Dendritic cell treated with granulocyte-macrophage colony-stimulating factor and Interleukin-4, amounts not matched to agents 40 ng/mL and 50 ng/mL, for 4 days (primary cell): ENCODE results near the gene PMEL.

ENCODE experiments used
- H3K27ac Mint-ChIP-seq: one replicate; pipeline ENCODE4 v1.8.0; 2022; ENCODE audit warnings: mild to moderate bottlenecking, mixed read lengths
- H3K27me3 Mint-ChIP-seq: one replicate; pipeline ENCODE4 v1.8.0; 2022; ENCODE audit warnings: mild to moderate bottlenecking, mixed read lengths
- H3K36me3 Mint-ChIP-seq: one replicate; pipeline ENCODE4 v1.8.0; 2022; ENCODE audit warnings: low read depth, mixed read lengths
- H3K4me1 Mint-ChIP-seq: one replicate; pipeline ENCODE4 v1.8.0; 2022; ENCODE audit warnings: low read depth, mixed read lengths
- H3K4me3 Mint-ChIP-seq: one replicate; pipeline ENCODE4 v1.8.0; 2022; ENCODE audit warnings: mild to moderate bottlenecking, moderate library complexity, mixed read lengths
- H3K9me3 Mint-ChIP-seq: one replicate; pipeline ENCODE4 v1.8.0; 2022; ENCODE audit warnings: mixed read lengths
- intact Hi-C: fragments of 100-400 bp; cut with micrococcal nuclease; formaldehyde crosslinking; loops from one replicate; pipeline ENCODE4 v1.15.0; 2022

PMEL gene

DNA sequence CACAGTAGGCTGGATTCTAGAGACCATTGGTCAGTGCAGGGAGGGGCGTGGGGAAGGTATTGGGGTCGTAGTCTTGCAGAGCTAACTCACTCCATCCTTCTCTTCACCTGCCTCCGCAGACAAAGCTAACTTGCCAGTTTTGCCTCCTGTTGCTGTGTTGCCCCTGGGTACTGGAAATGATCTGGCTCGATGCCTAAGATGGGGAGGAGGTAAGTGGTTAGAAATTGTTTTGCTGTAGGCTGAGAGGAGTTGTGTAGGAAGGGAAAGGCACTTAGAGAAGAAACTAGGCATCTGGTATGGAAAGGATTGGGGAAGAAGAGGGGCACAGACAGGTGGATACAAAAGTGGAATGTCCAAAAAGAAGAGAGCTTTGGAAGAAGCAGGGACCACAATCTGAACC, 23.8 kb downstream of the PMEL start:
- Mint-ChIP-seq H3K27me3 (no peaks in the 10 kb centered on the region), H3K36me3 (peaks cover 96% of the 10 kb centered on the region), H3K4me1 (peaks cover 12% of the 10 kb centered on the region), H3K9me3 (no peaks in the 10 kb centered on the region), H3K4me3 (no peak overlapping the region), H3K27ac (no peak overlapping the region)
- intact Hi-C loops, result loop anchor here (5.0 kb wide), 1 partner anchor 125 kb away; the partner anchor contains the start of genes ORMDL2 and SARNP

GRCh38 chr12:55940065-55940732, 25.6 kb downstream of the PMEL start:
- peaks cover 95% of the 10 kb centered on the region for H3K36me3 Mint-ChIP-seq
- H3K27ac Mint-ChIP-seq, result no peak overlapping the region
- no peak overlapping the region for H3K4me3 Mint-ChIP-seq
- intact Hi-C loops, result loop anchor here (2.0 to 5.0 kb wide), 2 partner anchors 13 to 123 kb away; partner anchors contain the start of genes ORMDL2, PYM1 and SARNP
- H3K9me3 Mint-ChIP-seq, result no peaks in the 10 kb centered on the region
- H3K4me1 Mint-ChIP-seq, result peaks cover 19% of the 10 kb centered on the region
- no peaks in the 10 kb centered on the region for H3K27me3 Mint-ChIP-seq

DNA sequence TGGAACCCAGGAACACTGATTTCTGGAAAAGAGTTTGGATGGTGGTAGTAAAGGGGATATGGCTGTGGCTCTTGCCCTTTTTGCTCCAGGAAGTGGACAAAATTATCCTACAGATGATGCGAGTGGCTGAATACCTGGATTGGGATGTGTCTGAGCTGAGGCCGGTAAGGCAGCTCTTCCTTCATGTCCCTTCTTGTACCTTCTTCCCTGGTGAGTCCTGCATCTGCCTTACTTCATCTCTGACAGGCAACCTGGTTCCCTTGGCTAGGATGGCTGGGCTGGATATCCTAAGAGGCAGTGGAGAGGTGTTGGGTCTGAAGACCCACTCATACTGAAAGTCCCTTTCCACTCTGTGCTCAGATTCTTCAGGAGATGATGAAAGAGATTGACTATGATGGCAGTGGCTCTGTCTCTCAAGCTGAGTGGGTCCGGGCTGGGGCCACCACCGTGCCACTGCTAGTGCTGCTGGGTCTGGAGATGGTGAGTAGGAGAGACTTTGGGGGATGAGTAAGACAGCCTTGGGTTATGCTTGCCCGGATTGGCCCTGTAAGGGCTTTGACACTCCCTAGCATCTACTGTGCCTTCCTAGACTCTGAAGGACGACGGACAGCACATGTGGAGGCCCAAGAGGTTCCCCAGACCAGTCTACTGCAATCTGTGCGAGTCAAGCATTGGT, 26.9 kb downstream of the PMEL start:
- Mint-ChIP-seq H3K9me3 (no peaks in the 10 kb centered on the region), H3K4me1 (peaks cover 30% of the 10 kb centered on the region), H3K27me3 (no peaks in the 10 kb centered on the region), H3K4me3 (no peak overlapping the region), H3K27ac (no peak overlapping the region), H3K36me3 (peaks cover 83% of the 10 kb centered on the region)
- intact Hi-C loops, result loop anchor here (2.0 kb wide), 1 partner anchor 200 kb away; no protein-coding TSS in a partner anchor

- Mint-ChIP-seq H3K27me3 (no peaks in the 10 kb centered on the region), H3K4me3 (no peak overlapping the region), H3K27ac (no peak overlapping the region), H3K4me1 (peaks cover 38% of the 10 kb centered on the region), H3K9me3 (no peaks in the 10 kb centered on the region), H3K36me3 (peaks cover 73% of the 10 kb centered on the region)
- intact Hi-C loops, result loop anchor here (2.0 kb wide), 1 partner anchor 199 kb away; no protein-coding TSS in a partner anchor
These were observed 27.9 kb downstream of the PMEL start for GRCh38 chr12:55937981-55938380.

DNA sequence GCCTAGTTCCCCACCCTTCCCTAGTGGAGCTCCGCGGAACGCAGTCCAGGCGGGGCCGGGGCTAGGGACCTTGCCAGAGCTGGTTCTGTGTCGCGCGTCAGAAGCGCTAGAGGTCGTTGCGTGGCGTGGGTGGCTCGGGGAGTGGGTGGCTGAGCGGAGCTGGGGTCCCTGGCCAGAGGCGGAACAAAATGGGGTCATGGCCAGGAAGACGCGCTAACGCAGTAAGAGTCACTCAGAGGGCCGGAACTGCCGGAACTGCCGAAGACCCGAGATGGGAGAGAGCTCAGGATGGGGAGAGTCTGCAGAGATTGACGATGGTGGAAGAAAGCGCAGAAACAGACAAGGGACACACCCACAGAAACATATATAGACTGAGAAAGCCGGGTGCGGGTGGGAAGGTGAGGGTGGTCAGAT, 30.1 kb downstream of the PMEL start:
- H3K36me3 Mint-ChIP-seq, result peaks cover 57% of the 10 kb centered on the region

GRCh38 chr12:55934773-55935172, 31.1 kb downstream of the PMEL start:
- no peak overlapping the region for H3K4me3 Mint-ChIP-seq
- peaks cover 53% of the 10 kb centered on the region for H3K4me1 Mint-ChIP-seq
- no peaks in the 10 kb centered on the region for H3K9me3 Mint-ChIP-seq
- H3K27ac Mint-ChIP-seq, result peak overlapping the region; percentile 38
- intact Hi-C loops, result no loop called here
- H3K27me3 Mint-ChIP-seq, result no peaks in the 10 kb centered on the region
- H3K36me3 Mint-ChIP-seq, result peaks cover 50% of the 10 kb centered on the region

More for the DNA sequence above, 30.1 kb downstream of the PMEL start:
- H3K27me3 Mint-ChIP-seq, result no peaks in the 10 kb centered on the region
- intact Hi-C loops, result no loop called here
- H3K4me1 Mint-ChIP-seq, result peaks cover 53% of the 10 kb centered on the region
- H3K9me3 Mint-ChIP-seq, result no peaks in the 10 kb centered on the region
- H3K4me3 Mint-ChIP-seq, result no peak overlapping the region
- H3K27ac Mint-ChIP-seq, result peak overlapping the region; percentile 7

- intact Hi-C loops, result no loop called here
- Mint-ChIP-seq H3K27me3 (no peaks in the 10 kb centered on the region), H3K4me1 (peaks cover 59% of the 10 kb centered on the region), H3K4me3 (no peak overlapping the region), H3K27ac (peak overlapping the region; percentile 88), H3K9me3 (no peaks in the 10 kb centered on the region), H3K36me3 (peaks cover 45% of the 10 kb centered on the region)
These were observed 31.8 kb downstream of the PMEL start for GRCh38 chr12:55933799-55934742.

DNA sequence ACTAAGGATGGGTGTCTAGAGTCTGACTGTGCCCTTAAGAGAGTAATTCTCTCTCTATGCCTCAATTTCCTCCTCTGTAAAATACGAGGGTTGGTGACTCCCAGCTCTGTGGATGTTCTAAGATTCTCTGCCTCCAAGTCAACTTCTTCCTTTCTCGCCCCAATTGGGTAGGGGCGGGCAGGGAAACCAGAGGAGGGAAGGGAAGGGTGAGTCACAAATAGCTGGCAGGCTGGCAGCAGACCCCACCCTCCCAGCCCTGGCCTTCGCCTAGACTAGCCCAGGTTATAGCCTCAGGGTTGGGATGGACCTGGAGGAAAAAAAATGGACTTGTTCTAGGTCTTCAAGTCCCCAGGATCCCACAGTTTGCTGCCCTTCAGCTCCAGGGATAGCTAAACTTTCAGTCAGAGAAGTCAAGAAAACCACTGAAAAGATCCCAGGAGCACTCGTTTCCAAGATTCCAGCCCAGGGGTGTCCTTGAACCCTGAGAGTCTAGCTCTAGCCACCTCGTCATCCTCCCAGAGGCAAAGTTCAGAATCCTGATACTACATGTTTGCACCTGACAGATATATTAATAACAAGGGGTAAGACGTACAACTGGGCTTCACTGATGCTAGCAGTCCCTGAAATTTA, 32.6 kb downstream of the PMEL start:
- Mint-ChIP-seq H3K4me1 (peaks cover 60% of the 10 kb centered on the region), H3K27ac (peak overlapping the region; percentile 88), H3K9me3 (no peaks in the 10 kb centered on the region), H3K36me3 (peaks cover 37% of the 10 kb centered on the region), H3K27me3 (no peaks in the 10 kb centered on the region), H3K4me3 (peak overlapping the region; percentile 92)
- intact Hi-C loops, result no loop called here

DNA sequence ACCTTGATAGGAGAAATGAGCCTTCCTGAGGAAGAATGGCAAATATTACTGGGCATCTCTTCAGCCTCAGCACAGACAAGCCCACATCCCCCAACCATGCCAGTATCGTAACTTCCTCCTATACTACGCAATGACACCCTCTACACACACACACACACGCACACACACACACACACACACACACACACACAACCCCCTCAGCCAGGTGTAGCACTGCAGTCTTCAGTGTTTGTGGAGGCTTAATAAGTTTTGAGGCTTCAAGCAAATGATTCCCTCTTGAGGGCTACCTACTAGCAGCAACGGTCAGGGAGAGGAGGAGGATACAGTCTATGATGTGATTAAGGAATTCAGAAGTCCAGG, 33.3 kb downstream of the PMEL start:
- H3K27ac Mint-ChIP-seq, result peak overlapping the region; percentile 88
- intact Hi-C loops, result no loop called here
- peaks cover 30% of the 10 kb centered on the region for H3K36me3 Mint-ChIP-seq
- no peaks in the 10 kb centered on the region for H3K27me3 Mint-ChIP-seq
- no peaks in the 10 kb centered on the region for H3K9me3 Mint-ChIP-seq
- peaks cover 65% of the 10 kb centered on the region for H3K4me1 Mint-ChIP-seq
- H3K4me3 Mint-ChIP-seq, result peak overlapping the region; percentile 92

- peak overlapping the region; percentile 92 for H3K4me3 Mint-ChIP-seq
- H3K9me3 Mint-ChIP-seq, result no peaks in the 10 kb centered on the region
- intact Hi-C loops, result no loop called here
- H3K4me1 Mint-ChIP-seq, result peaks cover 65% of the 10 kb centered on the region
- H3K27ac Mint-ChIP-seq, result peak overlapping the region; percentile 88
- peaks cover 30% of the 10 kb centered on the region for H3K36me3 Mint-ChIP-seq
- no peaks in the 10 kb centered on the region for H3K27me3 Mint-ChIP-seq
These were observed 33.9 kb downstream of the PMEL start for GRCh38 chr12:55931780-55932550.

DNA sequence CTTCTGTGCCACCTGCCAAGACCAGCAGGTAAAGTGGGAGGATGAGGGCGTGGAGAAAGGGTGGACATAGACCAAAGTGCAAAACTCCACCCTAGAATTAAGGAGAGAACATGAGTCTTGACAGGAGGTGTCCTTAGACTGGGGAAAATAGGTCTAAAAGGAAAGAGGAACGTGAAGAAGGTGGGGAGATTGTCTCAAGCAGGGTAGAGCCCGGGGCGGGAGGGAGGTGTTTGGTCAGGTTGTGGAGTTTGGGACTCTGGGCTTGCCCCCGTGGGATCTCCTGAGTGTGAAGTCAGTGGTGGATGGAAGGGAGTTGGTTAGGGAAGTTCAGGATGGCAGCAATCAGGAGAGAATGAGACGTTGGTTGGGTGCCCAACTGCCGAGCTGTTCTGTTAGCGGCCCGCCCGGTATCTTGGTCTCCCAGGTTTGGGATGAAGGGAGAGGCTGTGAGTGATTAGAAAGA, 34.5 kb downstream of the PMEL start:
- intact Hi-C loops, result no loop called here
- H3K27ac Mint-ChIP-seq, result peak overlapping the region; percentile 88
- no peaks in the 10 kb centered on the region for H3K27me3 Mint-ChIP-seq
- H3K9me3 Mint-ChIP-seq, result no peaks in the 10 kb centered on the region
- H3K4me3 Mint-ChIP-seq, result peak overlapping the region; percentile 92
- peaks cover 69% of the 10 kb centered on the region for H3K4me1 Mint-ChIP-seq
- H3K36me3 Mint-ChIP-seq, result peaks cover 30% of the 10 kb centered on the region

DNA sequence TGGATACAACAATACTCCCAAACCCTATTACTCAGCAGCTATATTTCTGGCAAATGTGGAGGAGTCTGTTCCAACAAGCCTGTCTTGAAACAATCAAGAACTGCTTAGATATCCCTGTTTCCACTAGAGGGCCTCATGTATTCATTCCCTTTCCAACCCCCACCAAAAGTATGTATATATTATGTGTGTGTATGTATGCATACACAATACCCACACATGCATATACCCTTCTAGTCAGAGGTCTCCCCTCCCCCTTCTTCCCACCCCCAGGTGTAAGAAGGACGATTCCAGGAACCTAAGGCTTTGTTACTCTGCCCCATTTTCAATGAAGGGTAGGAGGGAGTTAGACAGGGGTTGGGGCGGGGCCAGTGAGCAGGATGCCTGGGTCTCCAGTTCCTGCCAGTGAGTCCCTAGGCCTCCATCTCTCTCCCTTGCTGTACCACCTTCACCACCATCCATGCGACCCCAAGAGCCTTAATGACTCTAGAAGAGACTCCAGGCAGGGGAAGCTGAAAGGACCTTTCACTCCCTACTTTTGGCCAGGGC, 35.0 kb downstream of the PMEL start, which contains the start of gene DGKA:
Gene DGKA, plus strand, starts transcription at position 392 of the 546 bp plus-strand sequence. CDS start 5,342 bp downstream, outside the sequence.
- Mint-ChIP-seq H3K4me3 (peak within 1 kb of the TSS; percentile 92), H3K4me1 (peaks cover 70% of the 10 kb centered on the region), H3K9me3 (no peaks in the 10 kb centered on the region), H3K27me3 (no peaks in the 10 kb centered on the region), H3K36me3 (peaks cover 28% of the 10 kb centered on the region), H3K27ac (peak within 1 kb of the TSS; percentile 88)
- intact Hi-C loops, result no loop called here
